ENCODE measurements around the gene PITPNC1. TPM values are rescaled to one million over a fixed set of nuclear protein-coding genes. Genes with fewer than 3 reads are reported as not detected.
"Not testable (repeated sequence)": the region's sequence is repeated elsewhere in the genome, so short reads cannot be mapped to it uniquely, and the experiment has no call there.

The PITPNC1 gene
- 11.3 and 18.4 TPM in 2 replicates for total RNA-seq

GRCh38 chr17:67376737-67377487, at the start of gene PITPNC1:
Gene PITPNC1, plus strand, starts transcription at chr17:67377281.
- TF ChIP-seq CTCF (conservative IDR thresholded peaks at IDR 0.05; ENCODE audit: low read depth, low read length) = no peak
- DNase-seq (ENCODE audit: low read depth) = no peak
- H3K4me3 ChIP-seq (ENCODE audit: low read depth, low read length) = peak within 1 kb of the TSS; percentile 95

DNA sequence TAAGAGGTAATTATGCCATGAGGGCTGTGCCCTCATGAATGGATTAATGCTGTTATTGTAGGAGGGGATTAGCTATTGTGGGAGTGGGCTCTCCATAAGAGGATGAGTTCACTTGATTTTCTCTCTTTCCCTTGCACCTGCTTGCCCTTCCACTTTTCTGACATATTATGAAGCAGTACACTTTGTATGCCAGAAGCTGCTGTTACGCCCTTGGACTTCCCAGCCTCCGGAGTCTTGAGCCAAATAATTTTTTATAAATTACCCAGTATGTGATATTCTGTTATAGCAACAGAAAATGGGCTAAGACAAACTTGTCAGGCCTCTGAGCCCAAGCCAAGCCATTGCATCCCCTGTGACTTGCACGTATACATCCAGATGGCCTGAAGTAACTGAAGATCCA, 49.1 kb upstream of the PITPNC1 start:
- no peak for TF ChIP-seq CTCF (conservative IDR thresholded peaks at IDR 0.05; ENCODE audit: low read depth, low read length)
- H3K4me3 ChIP-seq (ENCODE audit: low read depth, low read length) = no peak overlapping the region
- DNase-seq (ENCODE audit: low read depth) = no peak

DNA sequence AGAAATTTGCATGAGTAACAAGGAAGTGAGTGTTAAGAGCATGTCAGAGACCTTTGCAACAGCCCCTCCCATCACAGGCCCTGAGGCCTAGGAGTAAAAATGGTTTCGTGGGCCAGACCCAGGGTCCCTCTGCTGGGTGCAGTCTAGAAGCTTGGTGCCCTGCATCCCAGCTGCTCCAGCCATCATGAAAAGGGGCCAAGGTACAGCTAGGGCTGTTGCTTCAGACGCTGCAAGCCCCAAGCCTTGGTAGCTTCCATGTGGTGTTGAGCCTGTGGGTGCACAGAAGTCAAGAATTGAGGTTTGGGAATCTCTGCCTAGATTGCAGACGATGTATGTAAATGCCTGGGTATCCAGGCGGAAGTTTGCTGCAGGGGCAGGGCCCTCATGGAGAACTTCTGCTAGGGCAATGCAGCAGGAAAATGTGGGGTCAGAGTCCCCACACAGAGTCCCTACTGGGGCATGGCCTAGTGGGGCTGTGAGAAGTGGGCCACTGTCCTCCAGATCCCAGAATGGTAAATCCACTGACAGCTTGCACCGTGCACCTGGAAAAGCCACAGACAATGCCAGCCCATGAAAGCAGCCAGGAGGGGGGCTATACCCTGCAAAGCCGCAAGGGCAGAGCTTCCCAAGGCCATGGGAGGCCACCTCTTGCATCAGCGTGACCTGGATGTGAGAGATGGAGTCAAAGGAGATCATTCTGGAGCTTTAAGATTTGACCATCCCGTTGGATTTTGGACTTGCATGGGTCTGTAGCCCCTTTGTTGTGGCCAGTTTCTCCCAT, 45.5 kb upstream of the PITPNC1 start:
- DNase-seq (ENCODE audit: low read depth) = not testable (repeated sequence)

GRCh38 chr17:67332162-67332508, 44.9 kb upstream of the PITPNC1 start:
- not testable (repeated sequence) for DNase-seq (ENCODE audit: low read depth); H3K4me3 ChIP-seq (ENCODE audit: low read depth, low read length)

More for the DNA sequence above, 45.5 kb upstream of the PITPNC1 start:
- not testable (repeated sequence) for H3K4me3 ChIP-seq (ENCODE audit: low read depth, low read length)

GRCh38 chr17:67335245-67335835, 41.7 kb upstream of the PITPNC1 start:
- no peak for DNase-seq (ENCODE audit: low read depth)
- TF ChIP-seq CTCF (conservative IDR thresholded peaks at IDR 0.05; ENCODE audit: low read depth, low read length) = no peak
- no peak overlapping the region for H3K4me3 ChIP-seq (ENCODE audit: low read depth, low read length)

DNA sequence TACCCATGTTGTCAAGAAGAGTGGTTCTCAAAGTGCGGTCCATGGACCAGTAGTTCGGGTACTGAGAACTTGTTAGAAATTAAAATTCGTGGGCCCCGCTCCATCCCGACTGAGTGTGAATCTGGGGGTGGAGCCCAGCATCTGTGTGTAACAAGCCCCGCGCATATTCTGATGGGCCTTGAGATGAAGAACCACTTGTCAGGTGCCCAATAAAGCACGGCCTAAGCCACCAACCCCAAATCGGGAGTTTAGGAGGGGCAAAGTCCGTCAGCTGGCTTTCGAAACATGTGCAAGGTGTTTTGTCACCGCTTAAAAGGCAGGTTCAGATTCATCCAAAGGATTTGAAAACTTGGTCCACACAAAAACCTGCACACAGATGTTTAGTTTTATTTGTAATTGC, 40.2 kb upstream of the PITPNC1 start:
- TF ChIP-seq CTCF (conservative IDR thresholded peaks at IDR 0.05; ENCODE audit: low read depth, low read length) = no peak
- H3K4me3 ChIP-seq (ENCODE audit: low read depth, low read length) = no peak overlapping the region
- DNase-seq (ENCODE audit: low read depth) = no peak

- not testable (repeated sequence) for DNase-seq (ENCODE audit: low read depth)
Measured at GRCh38 chr17:67338353-67338752, 38.7 kb upstream of the PITPNC1 start.

GRCh38 chr17:67343237-67343636, 33.8 kb upstream of the PITPNC1 start:
- DNase-seq (ENCODE audit: low read depth) = no peak
- no peak for TF ChIP-seq CTCF (conservative IDR thresholded peaks at IDR 0.05; ENCODE audit: low read depth, low read length)
- no peak overlapping the region for H3K4me3 ChIP-seq (ENCODE audit: low read depth, low read length)

More at GRCh38 chr17:67338353-67338752, 38.7 kb upstream of the PITPNC1 start:
- H3K4me3 ChIP-seq (ENCODE audit: low read depth, low read length) = not testable (repeated sequence)
